Measurements from ENCODE around the gene CFAP69. TPM values are rescaled to one million over a fixed set of nuclear protein-coding genes. Genes with fewer than 3 reads are reported as not detected.

The CFAP69 gene
- total and polyA plus RNA-seq, 2 of the 8 experiments (the other 6 are each of a cell fraction or from before 2014, with no cell fraction given), result 1.00 to 3.8 TPM

DNA sequence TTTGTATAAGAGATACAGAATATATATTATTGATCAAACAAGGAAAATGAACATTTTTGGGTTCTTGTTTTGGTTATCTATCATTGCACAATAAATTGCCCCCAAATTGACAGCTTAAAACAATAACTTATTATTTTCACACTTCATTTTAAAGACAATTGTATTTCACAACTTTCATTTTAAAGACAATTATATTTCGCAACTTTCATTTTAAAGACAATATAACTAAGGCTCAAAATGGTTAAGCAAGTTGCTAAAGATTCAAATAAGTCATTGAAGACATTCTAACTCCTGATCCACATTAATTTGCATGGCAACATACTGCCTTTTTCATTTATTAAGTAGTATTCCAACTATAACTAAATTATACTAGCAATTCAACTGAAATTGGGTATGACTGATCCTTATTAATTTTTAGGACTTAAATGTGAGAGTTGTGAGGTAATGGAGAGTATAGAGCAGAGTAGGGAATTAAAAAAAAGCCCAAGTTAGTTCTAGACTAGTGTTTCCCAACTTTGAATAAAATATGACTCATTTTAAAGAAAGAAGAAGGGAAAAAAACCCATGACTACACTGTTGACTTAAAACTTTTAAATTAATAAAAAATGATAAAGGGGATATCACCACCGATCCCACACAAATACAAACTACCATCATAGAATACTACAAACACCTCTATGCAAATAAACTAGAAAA, 43.3 kb upstream of the CFAP69 start:
- Histone ChIP-seq H3K36me3 (ENCODE audit: control insufficient read depth in 2 of 4, insufficient read depth in 4 of 4, low read length in 3 of 4) (no peaks in the 10 kb centered on the region), H4K5ac (ENCODE audit: insufficient read length, low read depth, low read length) (no peak overlapping the region), H3K23ac (ENCODE audit: insufficient read length) (no peak overlapping the region), H3K9ac (replicated peaks in 1 of 4; ENCODE audit: extremely low read depth in 1 of 4, low read depth in 3 of 4, low read length in 3 of 4) (no peak overlapping the region), H2BK20ac (ENCODE audit: low read length) (no peak overlapping the region), H2BK5ac (ENCODE audit: low read depth, low read length) (no peak overlapping the region), H3K18ac (ENCODE audit: extremely low read depth, low read length) (no peak overlapping the region), H2AFZ (ENCODE audit: low read length) (no peak overlapping the region), H2BK120ac (replicated peaks; ENCODE audit: low read depth, low read length) (no peak overlapping the region), H2BK12ac (ENCODE audit: low read depth, low read length) (no peak overlapping the region), H3K4me3 (ENCODE audit: extremely low read depth in 1 of 4, insufficient read depth in 2 of 4, low read depth in 3 of 4, low read length in 4 of 4) (no peak overlapping the region), H4K91ac (replicated peaks; ENCODE audit: insufficient read length, low read length) (no peak overlapping the region), H3K4me2 (ENCODE audit: insufficient read depth in 1 of 2, low read depth in 2 of 2, low read length in 2 of 2) (no peak overlapping the region), H3K4ac (replicated peaks; ENCODE audit: insufficient read length, low read depth, low read length) (no peak overlapping the region), H3K56ac (replicated peaks; ENCODE audit: insufficient read length, low read depth, low read length) (no peak overlapping the region), H3K27me3 (replicated peaks in 1 of 4; ENCODE audit: control insufficient read depth in 3 of 4, extremely low read depth in 1 of 4, insufficient read depth in 3 of 4, low read length in 3 of 4) (no peaks in the 10 kb centered on the region), H4K20me1 (replicated peaks in 1 of 2; ENCODE audit: control insufficient read depth in 1 of 2, insufficient read depth in 2 of 2, low read length in 2 of 2) (no peaks in the 10 kb centered on the region), H3K9me3 (ENCODE audit: insufficient read depth in 2 of 2, low read depth in 1 of 2, low read length in 1 of 2) (no peaks in the 10 kb centered on the region), H3K27ac (ENCODE audit: low read depth, low read length) (no peak overlapping the region), H2AK5ac (ENCODE audit: low read depth, low read length) (no peak overlapping the region), H3K79me1 (ENCODE audit: low read depth, low read length) (no peaks in the 10 kb centered on the region), H3K4me1 (replicated peaks in 1 of 4; ENCODE audit: control insufficient read depth in 3 of 4, insufficient read depth in 4 of 4, low read length in 3 of 4) (no peaks in the 10 kb centered on the region), H3K79me2 (ENCODE audit: control insufficient read depth in 1 of 2, insufficient read depth in 2 of 2, low read length in 2 of 2) (no peaks in the 10 kb centered on the region), H4K8ac (ENCODE audit: extremely low read depth, insufficient read depth, low read length) (no peak overlapping the region), H3K23me2 (ENCODE audit: low read depth, low read length) (no peaks in the 10 kb centered on the region; the same call in 1 of the 2 replicates), H2BK15ac (ENCODE audit: low read length) (no peak overlapping the region), H3K14ac (ENCODE audit: insufficient read length) (no peak overlapping the region)
- ChIA-PET CTCF (ENCODE audit: partially characterized antibody) (interaction anchor here (0.6 kb wide), 1 partner anchor 10 kb away, joined by 3 read pairs; the partner anchor contains the start of gene STEAP2), POLR2A (ENCODE audit: partially characterized antibody) (no interaction called here)
- peak; percentile 18; the same call in 1 of the 2 replicates for TF ChIP-seq CEBPB (IDR thresholded peaks at IDR 0.05; ENCODE audit: low read depth, low read length)
- TF ChIP-seq, protein P1, sequence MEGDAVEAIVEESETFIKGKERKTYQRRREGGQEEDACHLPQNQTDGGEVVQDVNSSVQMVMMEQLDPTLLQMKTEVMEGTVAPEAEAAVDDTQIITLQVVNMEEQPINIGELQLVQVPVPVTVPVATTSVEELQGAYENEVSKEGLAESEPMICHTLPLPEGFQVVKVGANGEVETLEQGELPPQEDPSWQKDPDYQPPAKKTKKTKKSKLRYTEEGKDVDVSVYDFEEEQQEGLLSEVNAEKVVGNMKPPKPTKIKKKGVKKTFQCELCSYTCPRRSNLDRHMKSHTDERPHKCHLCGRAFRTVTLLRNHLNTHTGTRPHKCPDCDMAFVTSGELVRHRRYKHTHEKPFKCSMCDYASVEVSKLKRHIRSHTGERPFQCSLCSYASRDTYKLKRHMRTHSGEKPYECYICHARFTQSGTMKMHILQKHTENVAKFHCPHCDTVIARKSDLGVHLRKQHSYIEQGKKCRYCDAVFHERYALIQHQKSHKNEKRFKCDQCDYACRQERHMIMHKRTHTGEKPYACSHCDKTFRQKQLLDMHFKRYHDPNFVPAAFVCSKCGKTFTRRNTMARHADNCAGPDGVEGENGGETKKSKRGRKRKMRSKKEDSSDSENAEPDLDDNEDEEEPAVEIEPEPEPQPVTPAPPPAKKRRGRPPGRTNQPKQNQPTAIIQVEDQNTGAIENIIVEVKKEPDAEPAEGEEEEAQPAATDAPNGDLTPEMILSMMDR (IDR thresholded peaks at IDR 0.05; ENCODE audit: control extremely low read depth in 1 of 3, insufficient read depth in 1 of 3, low read depth in 1 of 3, low read length in 3 of 3), result no peak
- FAIRE-seq (no peak), DNase-seq (ENCODE audit: low read depth in 1 of 2, low spot score in 2 of 2) (no peak)
- 89 to 100% methylated on average over 1 to 2 of the region's 2 CpGs for WGBS, 2 experiments (ENCODE audit: extremely low coverage in 1 of 2, insufficient coverage in 1 of 2, insufficient read length in 1 of 2, insufficient replicate concordance in 2 of 2, low coverage in 1 of 2, low lambda C conversion rate in 2 of 2, missing lambda C conversion rate in 1 of 2)
